ENCODE results near the gene ETV3L.
"Not testable (repeated sequence)": the region's sequence is repeated elsewhere in the genome, so short reads cannot be mapped to it uniquely, and the experiment has no call there.

- not testable (repeated sequence) for TF ChIP-seq CTCF (IDR thresholded peaks at IDR 0.05; ENCODE audit: insufficient read depth, low read depth, low read length); EZH2 (IDR thresholded peaks at IDR 0.05; ENCODE audit: insufficient read depth, low read length)
Measured at GRCh38 chr1:157098987-157099632, 498 bp downstream of the ETV3L start.
